DMS153 treated with DMSO at 0.1 percent for 48 hours (cell line): Measurements from ENCODE around the gene CDH13.

ENCODE experiments used
- DNase-seq: peaks from one replicate; lab custom pipeline; 2025; ENCODE audit not compliant: unreplicated experiment; lab: John Stamatoyannopoulos, UW

CDH13 gene

GRCh38 chr16:83762992-83763358, 1136.2 kb downstream of the CDH13 start:
- DNase-seq, result no peak

- no peak for DNase-seq
Observed at GRCh38 chr16:83768986-83769385, 1142.2 kb downstream of the CDH13 start.

GRCh38 chr16:83769397-83770008, 1142.7 kb downstream of the CDH13 start:
- no peak for DNase-seq

DNA sequence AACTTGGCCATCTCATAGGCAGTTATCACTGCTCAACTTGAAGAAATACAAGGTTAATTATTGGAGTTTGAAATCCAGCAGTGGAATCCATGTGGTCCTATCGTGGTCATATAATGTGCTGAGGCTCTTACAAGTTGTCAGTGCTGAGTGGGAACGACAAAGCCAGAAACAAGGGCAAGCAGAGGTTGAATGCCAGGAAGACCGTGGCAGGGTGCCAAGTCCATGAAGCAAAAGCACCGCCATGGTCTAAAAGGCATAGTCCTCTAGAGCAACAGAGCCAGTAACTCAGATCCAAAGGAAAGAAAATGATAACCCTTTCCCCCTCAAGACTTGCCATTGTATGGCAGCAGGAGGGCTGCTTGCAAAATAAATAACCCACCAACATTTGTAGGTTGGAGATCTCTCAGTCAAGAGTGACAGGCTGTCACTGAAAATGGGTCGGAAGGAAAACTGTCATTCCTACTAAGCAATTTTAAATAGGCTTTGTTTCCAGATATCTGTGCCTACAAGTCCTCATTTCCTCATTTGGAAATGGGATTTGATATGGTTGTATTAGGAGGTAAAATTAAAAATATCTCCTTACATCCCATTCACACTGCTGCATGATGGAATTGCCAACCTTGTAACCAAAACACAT, 1144.7 kb downstream of the CDH13 start:
- peak; percentile 67 for DNase-seq

- DNase-seq, result no peak
Observed at GRCh38 chr16:83772806-83773205, 1146.0 kb downstream of the CDH13 start.

GRCh38 chr16:83774066-83774465, 1147.3 kb downstream of the CDH13 start:
- DNase-seq, result no peak

- no peak for DNase-seq
Observed at GRCh38 chr16:83776944-83777343, 1150.2 kb downstream of the CDH13 start.

- DNase-seq, result peak; percentile 9
Observed at GRCh38 chr16:83779886-83780285, 1153.1 kb downstream of the CDH13 start.

DNA sequence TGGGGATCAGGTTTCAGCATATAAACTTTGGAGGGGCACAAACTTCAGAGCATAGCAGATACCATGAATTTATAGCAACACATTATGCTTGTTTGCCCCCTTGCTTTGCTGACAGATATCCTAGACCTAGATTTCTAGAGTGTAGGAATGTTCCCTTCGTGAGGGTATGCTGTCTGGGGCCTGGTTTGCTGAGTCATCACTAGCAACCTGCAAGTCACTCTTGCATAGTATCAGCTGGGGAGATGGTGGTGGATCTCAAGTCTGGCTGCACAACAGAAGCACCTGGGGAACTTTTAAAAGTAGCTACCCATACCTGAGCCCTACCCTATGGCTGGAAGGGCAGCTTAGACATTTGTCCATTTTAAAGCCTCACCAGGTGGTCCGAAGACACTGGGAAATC, 1158.7 kb downstream of the CDH13 start:
- no peak for DNase-seq

GRCh38 chr16:83789642-83790401, 1163.1 kb downstream of the CDH13 start:
- DNase-seq, result no peak

DNA sequence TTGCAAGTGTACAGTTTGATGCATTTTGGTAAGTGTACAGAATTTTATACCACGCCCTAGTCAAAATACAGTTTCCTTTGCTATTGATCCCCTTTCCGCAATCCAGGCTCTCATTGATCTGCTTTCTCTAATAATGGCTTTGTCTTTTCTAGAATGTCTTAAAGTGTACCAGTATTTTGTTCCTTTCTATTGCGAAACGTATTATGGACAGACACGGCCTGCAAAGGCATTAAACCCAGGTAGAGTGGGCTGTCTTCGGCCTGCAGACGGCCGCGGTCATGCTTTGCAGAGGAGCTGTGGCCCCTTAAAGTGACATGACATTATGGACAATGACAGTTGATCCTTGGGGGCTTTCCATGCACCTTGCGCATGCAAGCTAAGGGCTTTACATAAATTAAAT, 1165.1 kb downstream of the CDH13 start:
- DNase-seq, result no peak

DNA sequence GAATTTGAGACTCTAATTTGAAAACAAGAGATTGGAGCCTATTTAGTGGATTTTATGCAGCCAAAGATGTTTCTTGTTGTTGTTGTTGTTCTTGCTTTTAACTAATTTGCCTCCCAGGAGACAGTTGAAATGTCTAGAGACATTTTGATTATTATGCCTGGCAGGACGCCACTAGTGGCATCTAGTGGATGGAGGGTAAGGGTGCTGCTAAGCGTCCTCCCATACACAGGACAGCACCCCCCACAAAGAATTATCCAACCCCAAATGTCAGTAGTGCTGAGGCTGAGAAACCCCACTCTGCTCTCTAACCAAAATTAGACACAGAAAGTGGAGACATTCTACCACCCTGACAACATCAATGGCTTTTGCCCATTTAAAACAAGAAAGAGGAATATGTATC, 1165.6 kb downstream of the CDH13 start:
- DNase-seq, result no peak

DNA sequence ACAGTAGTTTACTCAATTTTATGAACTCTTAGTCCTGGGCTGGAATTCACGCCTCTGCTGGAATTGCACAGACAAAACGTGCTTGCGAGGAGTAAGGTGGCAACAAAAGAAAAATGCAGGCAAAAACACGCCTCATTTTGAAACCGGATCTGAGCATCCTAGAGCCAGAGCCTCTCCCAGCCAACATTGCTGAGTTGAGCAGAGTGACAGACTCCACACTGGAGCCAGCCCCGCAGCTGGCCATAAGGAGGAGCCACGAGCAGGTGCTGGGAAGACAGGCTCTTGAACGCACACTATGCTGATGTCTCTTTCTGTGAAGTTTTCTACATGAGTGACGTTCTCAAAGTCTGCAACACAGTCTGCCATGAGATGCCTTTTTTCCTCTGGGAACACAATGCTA, 1166.4 kb downstream of the CDH13 start:
- no peak for DNase-seq

- DNase-seq, result no peak
Observed at GRCh38 chr16:83794860-83795554, 1168.2 kb downstream of the CDH13 start.

GRCh38 chr16:83797013-83797412, 1170.2 kb downstream of the CDH13 start:
- peak; percentile 73 for DNase-seq

DNA sequence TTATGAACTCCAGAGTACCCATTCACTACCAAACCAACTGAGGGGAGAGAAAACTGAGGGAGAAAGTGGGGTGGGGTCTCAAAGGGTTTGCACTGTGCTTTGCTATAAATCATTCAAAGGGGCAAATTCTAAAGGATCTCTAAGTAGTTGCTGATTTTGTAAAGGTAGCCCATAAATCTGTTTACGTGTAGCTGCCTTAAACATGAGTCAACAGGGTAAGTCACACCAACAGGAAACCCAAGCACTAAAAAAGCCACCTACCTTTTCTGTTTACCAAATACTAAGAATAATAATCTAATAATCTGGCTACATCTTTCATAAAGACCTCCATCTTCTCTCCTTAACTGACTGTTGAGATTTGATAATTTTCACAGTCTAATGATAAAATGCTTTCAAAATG, 1172.6 kb downstream of the CDH13 start:
- DNase-seq, result no peak

DNA sequence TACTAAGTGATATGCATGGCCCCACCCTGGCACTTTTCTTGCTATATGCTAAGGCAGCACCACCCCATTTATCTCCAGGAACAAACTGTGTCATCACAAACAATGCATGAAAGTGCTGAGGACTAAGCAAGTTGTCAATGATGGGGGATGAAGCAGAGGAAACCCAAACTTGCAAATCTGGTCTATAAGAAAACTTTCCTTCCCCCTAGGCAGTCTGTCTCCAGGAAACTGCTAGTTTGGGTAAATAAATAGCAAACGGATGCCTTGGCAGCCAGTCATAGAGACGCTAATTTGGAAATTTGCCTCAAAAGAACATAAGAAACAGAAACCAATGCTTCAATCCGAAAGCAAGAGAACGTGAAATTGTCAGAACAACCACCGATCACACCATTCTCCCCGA, 1175.4 kb downstream of the CDH13 start:
- DNase-seq, result no peak

GRCh38 chr16:83802554-83803205, 1175.9 kb downstream of the CDH13 start:
- no peak for DNase-seq

- no peak for DNase-seq
Observed at GRCh38 chr16:83803811-83804210, 1177.0 kb downstream of the CDH13 start.

GRCh38 chr16:83804366-83804765, 1177.6 kb downstream of the CDH13 start:
- no peak for DNase-seq

DNA sequence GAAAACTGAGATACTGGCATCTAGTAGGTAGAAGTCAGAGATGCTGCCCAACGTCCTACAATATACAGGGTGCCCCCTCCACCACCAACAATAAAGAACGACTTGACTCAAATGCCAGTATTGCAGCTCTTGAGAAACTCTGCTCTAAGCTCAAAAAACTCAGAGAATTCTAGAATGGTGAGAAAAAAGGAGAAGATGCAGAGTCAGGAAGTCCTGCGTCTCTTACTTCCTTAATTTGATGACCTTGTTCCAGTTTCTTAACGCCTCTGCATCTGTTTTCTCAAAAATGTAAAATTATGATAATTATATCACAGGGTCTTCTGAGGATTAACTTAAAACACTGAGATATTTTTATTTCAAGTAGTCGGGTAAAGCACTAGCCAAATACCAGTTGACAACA, 1179.3 kb downstream of the CDH13 start:
- no peak for DNase-seq
